SK-MEL-5 (cell line): ENCODE data around the gene PIK3R6. TPM values are rescaled to one million over a fixed set of nuclear protein-coding genes. Genes with fewer than 3 reads are reported as not detected.
A peak's percentile ranks its signal among the peaks of the same experiment; 100 is the strongest.
"Not testable (repeated sequence)": the region's sequence is repeated elsewhere in the genome, so short reads cannot be mapped to it uniquely, and the experiment has no call there.

ENCODE experiments used
- DNase-seq: peaks from one replicate; pipeline ENCODE4 v3.0.0-alpha.2; 2016; ENCODE audit warnings: low read depth, low spot score
- in situ Hi-C: cut with HindIII; loops from 2 replicates; pipeline ENCODE4 v1.10.0; 2016; ENCODE audit warnings: low sequenced_read_pairs, high pct_unique_total_duplicates, low pct_unique_long_range_greater_than_20kb
- total RNA-seq: library from RNA; depleted of rRNA; stranded (reverse); fragments of >200 nt; shearing (Covaris generic); gene quantifications from 2 replicates; pipeline ENCODE4 v1.2.3, GENCODE V29; 2014

Gene PIK3R6
- total RNA-seq, 1 experiment from 2014 or later = 0.05 TPM

DNA sequence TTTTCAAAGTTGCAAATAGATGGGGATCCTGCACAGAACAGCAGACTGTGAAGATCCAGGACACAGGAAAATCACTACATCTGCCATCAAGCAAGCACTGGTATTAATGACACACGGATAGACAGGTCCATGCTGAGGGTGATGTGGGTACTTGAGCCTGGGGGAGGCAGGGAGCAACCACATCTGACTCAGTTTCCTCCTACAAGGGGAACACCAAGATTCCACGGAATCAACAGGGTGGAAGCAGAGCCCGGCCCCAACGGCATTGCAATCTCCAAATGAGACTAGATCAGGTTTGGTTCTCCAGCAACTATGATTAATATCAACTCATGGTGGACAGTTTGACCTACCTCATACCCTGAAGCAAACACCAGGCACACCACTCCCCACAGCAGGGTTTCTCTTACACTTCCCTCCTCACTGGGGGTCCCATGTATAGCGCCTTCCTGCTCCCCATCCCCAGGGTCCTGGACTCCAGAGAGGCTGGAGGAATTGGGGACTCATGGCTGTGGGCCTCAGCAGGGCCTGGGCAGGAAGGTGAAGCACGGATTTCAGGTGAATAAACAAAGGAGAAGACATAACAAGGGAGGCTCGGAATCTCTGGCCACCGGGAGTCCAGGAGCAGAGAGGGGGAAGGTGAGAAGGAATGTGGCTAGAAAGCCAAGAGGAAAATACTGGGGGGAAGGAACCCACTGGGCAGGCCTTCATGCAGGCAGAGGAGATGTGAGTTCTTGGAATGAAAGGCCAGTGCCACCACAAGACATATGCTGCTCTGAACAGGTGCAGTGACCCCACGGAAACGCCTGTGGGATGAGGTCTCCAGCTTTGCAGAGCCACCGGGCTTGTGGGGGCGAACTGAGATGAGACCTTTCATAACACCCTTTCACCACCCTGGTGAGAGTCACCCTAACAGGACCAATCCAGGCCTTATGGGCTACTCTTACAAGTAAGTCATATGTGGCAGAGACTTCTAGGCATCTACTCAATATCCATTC lies 29.5 kb upstream of the PIK3R6 start:
- no peak for DNase-seq
- in situ Hi-C loops = no loop called here

DNA sequence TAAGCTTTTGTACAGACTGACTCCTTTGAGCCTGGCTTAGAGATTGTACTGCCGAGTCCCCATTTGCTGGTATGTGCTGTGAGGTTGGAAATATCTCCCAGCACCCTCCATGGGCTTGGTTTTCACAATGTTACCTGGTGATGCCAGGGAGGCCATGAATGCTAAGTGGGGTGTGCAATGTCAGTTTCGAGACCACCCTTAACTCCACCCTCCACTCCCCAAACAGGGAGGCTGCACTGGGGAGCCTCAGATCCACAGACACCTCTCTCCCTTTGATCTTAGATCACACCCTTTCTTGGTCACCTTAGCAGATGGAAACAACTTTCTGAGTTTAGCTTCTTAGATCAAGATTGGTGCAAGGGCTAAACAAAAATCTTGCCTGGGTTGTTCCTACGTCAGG lies 28.6 kb upstream of the PIK3R6 start:
- in situ Hi-C loops = no loop called here
- DNase-seq = no peak

DNA sequence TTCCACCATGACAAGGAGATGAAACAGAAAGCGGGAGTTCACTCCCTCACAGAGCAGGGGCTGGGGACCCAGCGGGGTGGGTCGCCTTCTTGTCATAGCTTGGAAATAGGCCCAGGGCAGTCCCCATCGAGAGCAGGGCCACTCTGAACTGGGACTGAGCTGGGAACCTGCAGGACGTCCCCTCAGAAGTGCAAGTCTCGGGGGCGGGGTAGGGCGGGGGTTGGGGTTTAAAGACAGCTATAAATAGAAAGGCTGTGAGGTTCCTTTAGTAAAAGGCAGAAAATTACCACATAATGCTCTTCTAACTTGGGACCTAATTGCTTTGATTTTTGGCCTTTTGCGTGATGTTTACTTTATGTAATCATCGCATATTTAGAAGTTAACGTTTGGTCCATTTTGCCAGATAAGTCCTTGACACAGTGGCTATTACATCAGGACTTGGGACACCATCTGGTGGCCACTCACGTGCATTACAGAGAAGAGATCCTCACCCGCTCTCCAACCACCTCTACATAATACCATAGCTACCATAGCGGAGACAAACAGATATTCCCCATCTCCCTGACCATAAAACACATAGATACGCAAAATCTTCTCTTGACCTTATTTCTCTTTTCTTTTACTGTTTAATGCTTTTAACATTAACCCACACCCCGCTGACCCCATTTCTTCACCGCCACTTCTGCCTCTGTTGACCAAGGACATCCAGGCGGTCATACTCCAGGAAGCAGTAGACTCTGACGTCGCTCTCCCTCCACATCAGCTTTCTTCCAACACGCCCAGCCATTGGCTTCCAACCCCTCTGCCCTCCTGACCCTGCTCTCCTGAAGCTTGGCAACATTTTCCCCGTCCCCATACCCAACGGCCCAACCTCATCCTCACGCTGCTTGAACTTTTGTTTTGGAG lies 27.5 kb upstream of the PIK3R6 start:
- DNase-seq = peak; percentile 83
- in situ Hi-C loops = no loop called here

DNA sequence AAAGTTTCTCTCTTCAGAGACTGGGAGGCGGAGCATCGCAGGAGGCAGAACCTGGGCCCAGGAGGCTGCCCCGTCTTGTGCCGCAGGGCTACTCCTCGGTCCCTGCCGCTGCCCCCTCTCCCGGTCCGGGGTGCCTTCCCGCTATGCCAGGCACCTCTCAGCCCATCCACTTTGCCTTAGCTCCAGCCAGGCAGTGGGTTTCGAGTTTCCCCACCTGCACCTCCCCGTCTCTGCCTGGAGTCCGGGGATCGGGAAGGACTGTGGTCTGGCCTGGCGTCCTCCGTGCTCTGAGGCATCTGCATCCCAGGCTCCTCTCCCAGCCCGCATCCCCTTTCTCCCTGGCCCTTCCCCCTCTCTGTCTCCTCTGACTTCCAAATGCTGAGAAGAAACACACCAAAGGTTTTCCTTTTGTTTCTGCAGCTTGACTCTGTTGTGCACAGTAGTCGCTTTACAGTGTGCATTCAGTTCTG lies 26.8 kb upstream of the PIK3R6 start:
- DNase-seq = no peak
- in situ Hi-C loops = no loop called here

DNA sequence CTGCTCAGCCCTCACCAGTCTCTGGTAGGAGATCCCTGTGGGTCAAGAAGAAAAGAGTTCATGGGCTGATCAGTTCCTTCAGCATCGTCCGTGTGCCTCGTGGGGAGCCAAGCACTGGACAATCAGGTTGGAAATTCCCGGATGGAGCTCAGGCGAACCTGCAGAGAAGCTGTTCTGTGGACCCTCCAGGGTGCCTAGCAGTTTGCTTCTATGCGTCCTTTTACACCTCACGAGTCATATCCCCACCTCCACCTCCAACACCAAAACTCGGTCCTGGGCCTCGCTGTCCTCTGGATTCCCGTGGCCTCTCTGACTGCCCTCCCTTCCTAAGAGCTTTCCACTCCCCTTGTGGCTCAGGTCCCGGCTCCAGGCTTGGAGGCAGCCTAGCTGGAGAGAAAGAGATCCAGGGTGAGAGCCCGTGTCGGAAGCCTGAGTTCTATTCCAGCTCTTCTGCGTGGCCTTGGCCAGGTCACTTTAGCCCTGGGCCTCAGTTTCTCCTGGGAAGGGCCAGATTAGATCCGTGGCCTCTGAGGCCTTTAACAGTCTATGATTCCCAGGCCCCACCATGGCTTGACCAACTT lies 26.2 kb upstream of the PIK3R6 start:
- no peak for DNase-seq
- in situ Hi-C loops = no loop called here

DNA sequence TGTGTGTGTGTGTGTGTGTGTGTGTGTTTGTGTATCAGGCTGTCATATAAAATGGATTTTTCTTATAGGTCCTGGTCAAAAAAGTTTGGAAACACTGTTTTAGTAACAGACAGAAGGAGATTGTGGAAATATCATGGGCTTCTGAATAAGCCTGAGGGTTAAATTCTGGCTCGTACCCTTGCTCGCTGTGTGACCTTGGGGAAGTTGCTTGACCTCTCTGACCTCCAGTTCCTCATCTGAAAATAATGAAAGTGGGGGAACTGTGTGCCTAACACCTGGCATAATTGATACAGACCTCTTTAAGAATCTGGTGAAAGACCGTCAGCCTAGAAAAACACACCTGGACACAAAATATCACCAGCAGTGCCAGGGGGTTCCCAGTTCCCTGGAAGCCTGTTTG lies 25.6 kb upstream of the PIK3R6 start:
- no peak for DNase-seq
- in situ Hi-C loops = no loop called here

DNA sequence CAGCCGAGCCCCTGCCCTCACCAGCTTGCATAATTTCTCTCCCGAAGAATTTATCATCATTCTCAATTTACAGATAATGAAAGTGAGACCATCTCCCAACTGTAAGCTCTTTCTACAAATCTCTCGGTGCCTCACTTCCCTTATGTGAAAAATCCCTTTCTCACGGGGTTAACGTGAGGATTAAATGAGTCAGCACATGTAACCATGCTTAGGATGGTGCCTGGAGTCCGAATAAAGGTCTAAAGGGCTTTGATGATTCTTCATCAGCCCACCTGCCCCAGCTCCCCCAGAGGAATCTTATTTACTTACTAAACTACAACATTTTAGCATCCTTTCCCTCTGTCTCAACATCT lies 24.8 kb upstream of the PIK3R6 start:
- no peak for DNase-seq
- in situ Hi-C loops = no loop called here

DNA sequence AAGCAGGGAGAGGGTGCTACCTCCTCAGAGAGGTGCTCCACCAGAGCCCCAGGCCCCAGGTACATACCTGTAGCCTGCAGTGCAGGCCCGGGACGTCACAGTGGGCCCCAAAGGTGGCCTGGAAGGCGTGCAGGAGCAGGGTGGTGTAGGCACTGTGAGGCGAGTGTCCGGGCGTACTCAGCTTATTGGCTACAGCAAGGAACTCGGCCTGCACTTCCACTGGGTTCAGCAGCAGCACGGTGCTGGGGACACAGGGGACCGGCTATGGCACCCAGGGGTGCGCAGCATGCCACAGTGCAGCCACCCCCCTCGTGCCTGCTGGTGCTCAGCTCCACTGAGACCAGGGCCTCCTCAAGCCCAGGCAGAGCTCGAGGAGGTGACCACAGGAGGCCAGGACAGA lies 23.2 kb upstream of the PIK3R6 start:
- in situ Hi-C loops = no loop called here
- DNase-seq = no peak

DNA sequence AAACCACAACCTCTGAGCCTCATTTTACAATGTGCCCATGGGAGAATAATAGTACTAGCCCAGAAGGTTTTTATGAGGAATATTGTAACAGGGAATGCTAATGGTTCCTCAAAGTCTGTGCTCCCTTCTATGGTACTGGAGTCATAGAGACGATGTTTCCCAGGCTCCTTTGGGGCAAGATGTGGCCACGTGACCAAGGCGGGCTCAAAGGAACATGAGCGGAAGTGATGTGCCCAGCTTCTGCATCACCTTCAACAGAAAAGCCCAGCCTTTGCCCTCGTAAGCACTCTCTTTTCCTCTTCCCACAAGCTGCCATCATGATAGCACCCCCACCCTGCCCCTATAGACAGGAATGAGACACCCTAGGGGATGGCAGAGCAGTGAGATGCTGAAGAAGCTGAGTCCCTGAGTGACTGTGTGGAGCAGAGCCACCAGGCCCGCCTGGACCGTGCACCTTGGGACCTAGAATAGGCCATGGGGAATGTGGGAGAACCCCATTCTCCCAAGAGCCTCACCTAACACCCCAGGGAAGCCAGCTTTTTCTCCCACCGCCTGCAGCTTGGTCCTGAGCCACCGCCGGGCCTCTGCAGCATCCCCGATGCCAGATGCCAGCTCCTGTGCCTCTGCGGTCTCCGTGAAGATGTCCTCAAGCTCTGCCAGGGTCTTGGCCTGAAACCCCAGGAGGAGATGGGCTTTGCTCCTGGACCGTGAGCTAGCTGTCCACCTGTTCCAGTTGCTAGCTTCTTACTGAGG lies 22.2 kb upstream of the PIK3R6 start:
- in situ Hi-C loops = no loop called here

DNA sequence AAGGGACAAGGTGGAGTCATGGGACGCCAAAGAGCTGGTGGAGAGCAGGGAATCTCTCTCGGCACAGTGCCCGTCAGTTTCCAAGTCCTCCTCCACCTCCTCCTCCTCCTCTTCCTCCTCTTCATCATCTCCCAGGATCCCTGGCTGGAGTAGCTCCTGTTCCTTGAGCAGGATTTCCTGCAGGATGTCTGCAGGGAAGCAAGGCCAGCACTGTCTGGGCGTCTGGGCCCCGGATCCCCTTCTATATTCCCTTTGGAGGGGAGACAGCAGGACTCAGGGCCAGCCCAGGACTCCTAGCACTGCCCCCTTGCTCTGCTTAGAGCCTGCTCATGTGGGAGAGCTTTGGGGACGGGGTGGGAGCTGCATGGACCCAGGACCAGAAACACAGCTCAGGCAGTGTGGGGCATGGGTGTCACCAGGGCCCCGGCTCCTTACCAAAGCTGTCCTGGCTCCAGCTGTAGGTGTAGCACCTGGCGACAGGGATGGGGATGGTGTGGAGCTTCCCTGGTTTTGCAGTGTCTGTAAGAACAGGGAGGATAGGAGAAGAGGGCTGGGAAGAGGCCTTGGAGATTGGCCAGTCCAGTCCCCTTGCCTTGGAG lies 21.3 kb upstream of the PIK3R6 start:
- no peak for DNase-seq
- in situ Hi-C loops = no loop called here

More for the DNA sequence above, 22.2 kb upstream of the PIK3R6 start:
- no peak for DNase-seq

DNA sequence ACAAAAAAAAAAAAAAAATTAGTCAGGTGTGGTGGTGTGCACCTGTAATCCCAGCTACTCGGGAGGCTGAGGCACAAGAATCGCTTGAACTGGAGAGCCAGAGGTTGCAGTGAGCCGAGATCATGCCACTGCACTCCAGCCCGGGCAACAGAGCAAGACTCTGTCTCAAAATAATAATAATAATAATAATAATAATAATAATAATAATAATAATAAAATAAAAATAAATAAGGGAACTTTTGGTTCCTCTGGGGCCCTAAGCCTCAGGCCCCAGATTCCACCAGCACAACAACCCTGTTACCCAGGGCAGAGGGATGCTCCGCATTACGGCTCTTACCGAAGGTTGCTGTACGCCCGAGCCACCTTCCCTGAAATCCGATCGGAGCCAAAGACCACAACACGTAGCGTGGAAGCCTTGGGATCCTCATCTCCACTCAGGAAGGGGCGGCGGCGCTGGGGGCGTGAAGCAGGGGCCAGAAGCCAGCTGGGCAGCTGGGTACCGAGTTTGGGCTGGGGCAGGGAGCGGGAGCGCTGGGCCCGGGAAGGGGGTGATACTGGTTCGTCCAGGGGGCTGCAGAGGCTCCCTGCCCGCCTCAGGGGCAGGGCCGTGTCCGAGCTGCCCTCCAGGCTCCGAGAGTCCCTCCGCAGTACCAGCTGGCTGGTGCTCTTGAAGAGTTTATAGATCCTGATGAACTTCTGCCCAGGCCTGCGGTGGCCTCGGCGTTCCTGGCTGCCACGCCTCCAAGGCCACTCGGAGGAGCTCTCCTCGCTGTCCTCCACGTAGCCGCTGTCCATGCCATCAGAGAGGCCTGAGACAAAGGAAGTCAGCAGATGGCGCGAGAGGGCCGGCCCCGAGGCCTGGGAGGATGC lies 20.6 kb upstream of the PIK3R6 start:
- in situ Hi-C loops = no loop called here
- peak; percentile 81 for DNase-seq

DNA sequence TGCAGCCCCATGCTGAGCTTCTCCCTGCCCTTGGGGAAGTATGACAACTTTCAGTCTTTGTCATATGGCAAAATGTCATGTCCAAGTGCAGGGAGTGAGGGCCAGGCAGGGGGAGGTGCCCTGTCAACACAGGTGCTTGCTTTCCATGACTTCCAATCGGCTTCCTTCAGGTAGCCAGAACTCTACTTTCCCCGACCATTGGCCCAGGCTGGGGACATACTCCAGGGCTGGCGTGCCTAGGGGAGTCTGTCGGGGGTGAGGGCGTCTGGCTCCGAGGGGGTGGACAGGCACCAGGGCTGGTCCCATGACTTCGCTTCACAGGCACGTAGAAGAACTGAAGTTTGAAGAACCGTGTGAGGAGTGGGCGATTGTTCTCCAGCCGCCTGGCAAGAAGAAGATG lies 19.8 kb upstream of the PIK3R6 start:
- no peak for DNase-seq
- in situ Hi-C loops = no loop called here

DNA sequence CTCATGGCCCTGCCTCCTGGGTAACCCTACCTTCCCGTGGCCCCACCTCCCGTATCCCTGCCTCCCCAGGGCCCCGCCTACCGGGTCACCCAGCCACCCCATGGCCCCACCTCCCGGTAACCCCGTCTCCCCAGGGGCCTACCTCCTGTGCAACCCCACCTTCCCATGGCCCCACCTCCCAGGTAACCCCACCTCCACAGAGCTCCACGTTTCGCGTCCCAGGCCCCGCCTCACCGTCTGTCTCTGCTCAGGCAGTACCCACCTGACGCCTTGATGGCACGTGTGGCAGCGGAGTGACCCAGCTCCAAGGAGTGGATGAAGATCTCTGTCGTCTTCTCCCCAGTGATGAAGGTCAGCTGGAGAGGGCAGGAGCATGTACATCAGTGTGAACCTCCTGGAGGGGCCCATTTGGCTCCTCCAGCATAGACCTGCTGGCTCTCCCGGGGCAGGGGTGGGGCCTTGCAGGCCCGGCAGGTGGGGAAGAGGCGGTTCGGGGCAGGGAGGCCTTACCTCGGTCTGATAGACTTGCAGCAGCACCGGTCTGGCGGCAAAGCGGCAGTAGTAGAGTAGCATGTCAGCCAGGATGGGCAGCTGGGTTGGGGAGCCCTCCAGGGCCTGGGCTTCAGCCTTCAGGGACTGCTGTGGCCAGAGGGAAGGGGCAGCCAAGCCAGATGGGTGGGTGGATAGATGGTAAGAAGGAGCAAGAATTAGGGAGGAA lies 18.7 kb upstream of the PIK3R6 start:
- in situ Hi-C loops = no loop called here
- DNase-seq = no peak

DNA sequence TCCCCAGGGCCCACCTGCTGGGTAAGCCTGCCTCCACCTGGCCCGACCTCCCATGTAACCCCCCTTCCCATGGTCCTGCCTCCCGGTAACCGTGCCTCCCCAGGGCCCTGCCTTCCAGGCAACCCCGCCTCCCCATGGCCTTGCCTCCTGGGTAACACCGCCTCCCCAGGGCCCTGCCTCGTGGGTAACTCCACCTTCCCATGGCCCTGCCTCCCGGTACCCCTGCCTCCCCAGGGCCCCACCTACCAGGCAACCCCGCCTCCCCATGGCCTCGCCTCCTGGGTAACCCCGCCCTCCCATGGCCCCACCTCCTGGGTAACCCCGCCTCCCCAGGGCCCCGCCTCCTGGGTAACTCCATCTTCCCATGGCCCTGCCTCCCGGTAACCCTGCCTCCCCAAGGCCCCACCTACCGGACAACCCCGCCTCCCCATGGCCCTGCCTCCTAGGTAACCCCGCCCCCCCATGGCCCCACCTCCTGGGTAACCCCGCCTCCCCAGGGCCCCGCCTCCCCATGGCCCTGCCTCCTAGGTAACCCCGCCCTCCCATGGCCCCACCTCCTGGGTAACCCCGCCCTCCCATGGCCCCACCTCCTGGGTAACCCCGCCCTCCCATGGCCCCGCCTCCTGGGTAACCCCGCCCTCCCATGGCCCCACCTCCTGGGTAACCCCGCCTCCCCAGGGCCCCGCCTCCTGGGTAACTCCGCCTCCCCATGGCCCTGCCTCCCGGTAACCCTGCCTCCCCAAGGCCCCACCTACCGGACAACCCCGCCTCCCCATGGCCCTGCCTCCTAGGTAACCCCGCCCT lies 17.9 kb upstream of the PIK3R6 start:
- in situ Hi-C loops = not testable (repeated sequence)
- peak; percentile 53 for DNase-seq
